ENCODE results near the gene CYP2S1.
"Not testable (repeated sequence)": the region's sequence is repeated elsewhere in the genome, so short reads cannot be mapped to it uniquely, and the experiment has no call there.

CYP2S1 gene, protein sequence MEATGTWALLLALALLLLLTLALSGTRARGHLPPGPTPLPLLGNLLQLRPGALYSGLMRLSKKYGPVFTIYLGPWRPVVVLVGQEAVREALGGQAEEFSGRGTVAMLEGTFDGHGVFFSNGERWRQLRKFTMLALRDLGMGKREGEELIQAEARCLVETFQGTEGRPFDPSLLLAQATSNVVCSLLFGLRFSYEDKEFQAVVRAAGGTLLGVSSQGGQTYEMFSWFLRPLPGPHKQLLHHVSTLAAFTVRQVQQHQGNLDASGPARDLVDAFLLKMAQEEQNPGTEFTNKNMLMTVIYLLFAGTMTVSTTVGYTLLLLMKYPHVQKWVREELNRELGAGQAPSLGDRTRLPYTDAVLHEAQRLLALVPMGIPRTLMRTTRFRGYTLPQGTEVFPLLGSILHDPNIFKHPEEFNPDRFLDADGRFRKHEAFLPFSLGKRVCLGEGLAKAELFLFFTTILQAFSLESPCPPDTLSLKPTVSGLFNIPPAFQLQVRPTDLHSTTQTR

DNA sequence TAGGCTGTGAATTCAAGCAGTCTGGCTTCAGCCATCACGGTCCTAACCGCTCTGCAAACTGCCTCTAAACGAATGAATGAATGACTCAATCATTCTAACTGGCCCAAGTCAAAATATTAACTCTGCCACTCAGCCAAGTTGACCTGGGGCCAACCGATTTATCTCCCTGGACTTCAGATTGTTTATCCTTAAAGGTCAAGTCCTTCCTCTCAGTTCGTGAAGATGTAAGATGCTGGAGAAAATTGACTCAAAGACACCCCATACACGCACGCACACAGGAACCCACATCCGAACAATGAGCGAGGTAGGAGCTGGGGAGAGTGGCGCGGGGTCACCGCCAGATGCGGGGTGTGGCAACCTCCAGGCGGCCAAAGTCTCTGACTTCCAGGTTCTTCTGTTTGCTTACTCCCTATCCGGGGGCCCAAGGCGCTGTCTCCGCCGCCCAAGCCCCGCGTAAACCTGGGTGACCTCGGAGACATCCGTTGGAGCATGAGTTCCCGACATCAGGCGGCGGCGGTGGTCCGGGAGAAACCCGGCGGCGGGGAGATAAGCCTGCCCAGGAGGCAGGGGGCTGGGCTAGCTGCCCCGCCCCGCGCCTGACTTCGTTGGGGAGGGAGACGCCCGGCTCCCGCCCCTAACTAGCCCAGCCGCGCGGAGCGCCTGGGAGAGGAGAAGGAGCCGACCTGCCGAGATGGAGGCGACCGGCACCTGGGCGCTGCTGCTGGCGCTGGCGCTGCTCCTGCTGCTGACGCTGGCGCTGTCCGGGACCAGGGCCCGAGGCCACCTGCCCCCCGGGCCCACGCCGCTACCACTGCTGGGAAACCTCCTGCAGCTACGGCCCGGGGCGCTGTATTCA is at the start of gene CYP2S1:
Gene CYP2S1, plus strand, starts transcription at position 646 of the 856 bp plus-strand sequence. Its CDS starts 46 bp downstream, at position 692.
- no peak for DNase-seq

DNA sequence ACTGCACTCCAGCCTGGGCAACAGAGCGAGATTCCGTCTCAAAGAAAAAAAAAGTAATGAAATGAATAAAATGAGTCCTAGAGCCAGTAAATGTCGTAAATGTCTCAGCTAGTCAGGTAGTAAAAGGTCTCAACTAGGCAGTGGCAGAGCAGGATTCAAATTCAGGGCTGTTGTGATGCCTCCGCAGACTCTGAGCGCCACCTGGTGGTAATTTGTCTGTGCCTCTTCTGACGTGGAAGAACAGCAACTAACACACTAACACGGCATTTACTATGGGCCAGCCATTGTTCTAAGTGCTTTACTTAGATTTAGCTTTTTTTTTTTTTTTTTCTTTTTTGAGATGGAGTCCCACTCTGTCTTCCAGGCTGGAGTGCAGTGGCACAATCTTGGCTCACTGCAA is 48.6 kb upstream of the CYP2S1 start:
- peak; percentile 19 for DNase-seq

DNA sequence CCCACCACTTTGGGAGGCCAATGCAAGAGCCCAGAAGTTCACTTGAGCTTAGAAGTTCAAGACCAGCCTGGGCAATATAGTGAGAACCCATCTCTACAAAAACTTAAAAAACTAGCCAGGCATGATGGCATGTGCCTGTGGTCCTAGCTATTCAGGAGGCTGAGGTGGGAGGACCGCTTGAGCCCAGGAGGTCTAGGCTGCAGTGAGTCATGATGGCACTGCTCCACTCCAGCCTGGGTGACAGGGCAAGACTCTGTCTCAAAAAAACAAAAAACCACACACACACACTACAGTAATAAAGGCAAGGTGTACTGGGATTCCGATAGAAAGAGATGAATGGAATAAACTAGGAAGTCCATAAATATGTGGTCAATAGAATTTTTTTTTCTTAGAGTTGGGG is 43.2 kb upstream of the CYP2S1 start:
- DNase-seq = no peak

DNA sequence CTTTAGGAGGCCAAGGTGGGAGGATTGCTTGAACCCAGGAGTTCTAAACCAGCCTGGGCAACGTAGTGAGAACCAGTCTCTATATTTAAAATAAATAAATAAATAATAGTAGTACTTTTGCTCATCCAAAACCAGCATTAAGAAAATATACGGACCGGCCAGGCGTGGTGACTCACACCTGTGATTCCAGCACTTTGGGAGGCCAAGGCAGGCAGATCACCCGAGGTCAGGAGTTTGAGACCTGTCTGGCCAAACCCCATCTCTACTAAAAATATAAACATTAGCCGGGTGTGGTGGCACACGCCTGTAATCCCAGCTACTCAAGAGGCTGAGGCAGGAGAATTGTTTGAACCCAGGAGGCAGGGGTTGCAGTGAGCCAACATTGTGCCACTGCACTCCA is 42.0 kb upstream of the CYP2S1 start:
- not testable (repeated sequence) for DNase-seq

DNA sequence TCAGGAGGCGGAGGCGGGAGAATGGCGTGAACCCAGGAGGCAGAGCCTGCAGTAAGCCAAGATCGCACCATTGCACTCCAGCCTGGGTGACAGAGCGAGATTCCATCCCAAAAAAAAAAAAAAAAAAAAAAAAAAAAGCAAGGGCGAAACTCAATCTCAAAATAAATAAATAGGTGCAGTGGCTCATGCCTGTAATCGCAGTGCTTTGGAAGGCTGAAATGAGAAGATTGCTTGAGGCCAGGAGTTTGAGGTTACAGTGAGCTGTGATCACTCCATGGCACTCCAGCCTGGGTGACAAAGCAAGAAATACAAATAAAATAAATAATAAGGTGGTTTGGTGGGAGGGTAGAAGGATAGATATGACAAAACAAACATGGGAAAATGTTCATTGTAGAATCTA is 39.0 kb upstream of the CYP2S1 start:
- DNase-seq = no peak

DNA sequence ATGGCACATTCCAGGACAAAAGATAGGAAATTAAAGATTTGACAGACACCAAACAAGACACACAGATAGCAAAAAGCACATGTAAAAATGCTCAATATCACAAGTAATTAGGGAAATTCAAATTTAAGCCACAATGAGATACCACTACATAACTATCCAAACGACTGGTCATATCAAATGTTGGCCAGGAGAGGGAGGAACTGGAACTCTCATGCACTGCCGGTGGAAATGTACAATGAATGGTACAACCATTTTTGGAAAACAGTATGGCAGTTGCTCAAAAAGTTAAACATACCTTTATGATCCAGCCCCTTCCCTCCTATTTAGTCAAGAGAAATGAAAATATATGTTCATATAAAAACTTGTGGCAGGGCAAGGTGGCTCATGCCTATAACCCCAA is 36.8 kb upstream of the CYP2S1 start:
- no peak for DNase-seq

DNA sequence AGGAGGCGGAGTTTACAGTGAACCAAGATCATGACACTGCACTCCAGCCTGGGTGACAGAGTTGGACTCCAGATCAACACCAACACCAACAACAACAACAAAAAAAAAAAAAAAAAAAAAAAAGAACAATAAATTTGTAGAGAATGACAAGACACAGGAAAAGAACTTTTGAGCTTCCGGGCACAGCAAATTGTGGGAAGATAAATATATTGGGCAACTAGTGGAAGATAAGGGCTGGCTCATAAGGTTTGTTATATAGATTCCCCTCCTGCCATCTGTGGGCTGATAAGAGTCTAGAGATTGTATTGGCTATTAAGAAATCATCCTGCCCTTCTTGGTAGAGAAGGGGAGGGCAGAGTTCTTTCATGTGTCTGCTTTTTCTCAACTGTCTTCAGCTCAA is 33.1 kb upstream of the CYP2S1 start:
- DNase-seq = no peak

DNA sequence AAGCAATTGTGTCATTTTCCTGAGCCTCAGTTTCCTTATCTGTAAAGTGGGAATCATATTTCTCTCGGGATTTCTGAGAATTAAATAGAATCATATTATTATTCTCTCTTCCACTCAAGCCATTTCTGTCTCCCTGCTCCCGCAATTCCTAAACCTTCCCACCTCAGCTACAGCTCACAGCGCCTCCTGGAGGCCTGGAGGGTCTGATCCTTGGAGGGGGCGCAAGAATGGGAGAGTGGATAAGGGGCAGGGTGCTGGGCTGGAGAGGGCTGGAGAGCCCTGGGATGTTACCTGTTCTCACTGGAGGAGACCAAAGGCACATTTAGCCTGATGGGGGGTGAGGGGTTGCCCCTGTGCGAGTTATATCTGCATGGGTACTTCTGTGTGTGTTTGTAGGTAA is 31.1 kb upstream of the CYP2S1 start:
- no peak for DNase-seq

DNA sequence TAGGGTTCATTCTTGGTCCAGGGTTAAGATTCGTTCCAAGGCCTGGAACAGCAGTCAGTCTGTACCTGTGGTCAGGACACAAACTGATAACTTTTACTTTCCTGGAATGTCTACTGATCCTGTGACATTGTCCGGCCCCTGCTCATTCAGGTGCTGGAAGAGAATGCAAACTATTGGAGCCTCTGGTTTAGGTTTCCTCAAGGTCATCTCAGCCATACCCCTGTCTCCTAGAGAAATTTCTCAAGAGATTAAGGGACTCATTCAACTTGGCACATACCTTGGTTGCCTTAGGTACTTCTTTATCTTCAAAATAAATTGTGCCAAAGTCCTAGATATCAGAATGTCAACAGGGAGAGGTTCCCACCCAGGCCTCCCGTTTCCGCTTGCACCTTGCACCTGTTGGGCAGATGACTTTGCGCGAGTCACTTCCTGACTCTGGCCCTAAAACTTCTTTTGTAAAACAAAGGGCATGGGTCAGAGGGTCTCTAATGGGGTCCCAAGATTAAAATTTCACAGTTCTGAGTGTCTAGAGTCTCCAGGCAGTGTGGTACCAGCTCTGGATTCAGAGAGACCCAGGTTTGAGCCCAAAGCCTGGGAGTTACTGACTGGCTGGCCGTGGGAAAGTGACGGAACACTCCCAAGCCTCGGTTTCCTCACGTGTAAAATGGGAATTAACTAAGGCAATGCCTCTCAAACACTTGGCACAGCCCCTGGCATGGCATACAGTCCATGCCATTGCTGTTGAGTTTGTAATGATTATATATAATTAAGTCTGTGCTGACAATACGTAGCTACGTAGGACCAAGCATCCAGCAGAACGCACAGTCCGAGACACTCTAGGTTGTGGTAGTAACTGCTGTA is 25.8 kb upstream of the CYP2S1 start:
- no peak for DNase-seq

DNA sequence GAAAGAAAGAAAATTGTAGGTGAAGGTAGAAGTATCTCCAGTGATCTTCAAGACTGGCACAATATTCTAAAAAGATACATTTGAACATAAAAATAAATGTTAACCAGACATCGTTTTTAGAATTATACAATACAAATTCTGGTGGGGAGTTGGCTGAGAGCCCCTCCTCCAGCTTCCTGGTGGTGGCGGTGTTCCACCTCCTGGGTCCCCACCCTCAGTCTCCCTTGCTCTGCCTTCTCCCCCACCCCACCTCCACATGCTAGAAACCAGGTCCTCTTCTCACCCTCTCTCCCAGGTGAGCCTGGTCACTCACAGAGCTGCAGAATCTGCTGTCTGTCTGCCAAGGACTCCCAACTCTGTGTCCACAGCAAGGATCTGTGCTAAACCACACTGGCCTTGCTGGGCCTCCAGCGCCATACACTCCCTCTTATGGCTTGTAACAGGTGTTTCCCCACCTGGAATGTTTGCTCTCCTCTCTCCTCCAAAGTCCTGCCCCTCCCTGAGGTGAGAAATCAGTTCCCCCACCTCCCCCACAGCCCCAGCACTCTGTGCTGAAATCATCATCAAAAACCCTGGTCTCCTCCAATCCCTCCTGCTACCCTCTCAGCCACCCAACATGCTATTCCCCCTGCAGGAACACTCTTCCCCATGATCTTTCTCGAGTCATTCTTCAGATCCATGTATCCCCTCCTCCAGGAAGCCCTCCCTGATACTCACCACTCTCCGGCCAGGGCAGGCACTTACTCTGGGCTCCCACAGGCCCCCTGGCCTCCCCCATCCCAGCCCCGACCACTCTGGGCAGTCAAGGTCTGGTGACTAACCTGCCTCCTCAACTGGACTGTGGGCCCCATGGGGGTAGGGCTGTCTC is 20.5 kb upstream of the CYP2S1 start:
- no peak for DNase-seq

DNA sequence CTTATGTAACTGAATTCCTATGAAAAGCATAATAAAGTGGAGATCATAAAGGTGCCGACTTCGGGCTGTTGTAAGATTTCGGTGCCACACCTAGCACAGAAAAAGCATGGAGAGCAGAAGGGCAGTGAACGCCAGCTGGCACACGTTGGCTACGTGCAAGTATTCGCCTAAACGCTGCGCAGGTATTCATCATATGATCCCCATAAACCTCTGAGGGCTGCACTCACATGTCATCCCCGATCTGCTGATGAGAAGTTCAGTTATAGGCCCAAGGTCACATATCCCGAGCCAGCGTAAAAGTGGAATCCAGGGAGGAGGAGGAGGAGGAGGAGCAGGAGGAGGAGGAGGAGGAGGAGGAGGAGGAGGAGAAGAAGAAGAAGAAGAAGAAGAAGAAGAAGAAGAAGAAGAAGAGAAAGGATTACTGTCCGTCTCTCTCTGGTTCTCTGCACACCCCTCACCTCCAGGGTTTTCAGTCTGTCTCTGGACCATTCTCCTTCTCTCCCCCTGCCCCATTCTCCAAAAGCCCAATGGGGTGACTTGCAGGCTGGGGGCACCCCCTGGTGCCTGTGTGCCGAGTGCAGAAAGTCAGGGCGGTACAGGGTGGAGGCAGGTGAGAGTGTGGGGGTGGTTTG is 18.6 kb upstream of the CYP2S1 start:
- no peak for DNase-seq

DNA sequence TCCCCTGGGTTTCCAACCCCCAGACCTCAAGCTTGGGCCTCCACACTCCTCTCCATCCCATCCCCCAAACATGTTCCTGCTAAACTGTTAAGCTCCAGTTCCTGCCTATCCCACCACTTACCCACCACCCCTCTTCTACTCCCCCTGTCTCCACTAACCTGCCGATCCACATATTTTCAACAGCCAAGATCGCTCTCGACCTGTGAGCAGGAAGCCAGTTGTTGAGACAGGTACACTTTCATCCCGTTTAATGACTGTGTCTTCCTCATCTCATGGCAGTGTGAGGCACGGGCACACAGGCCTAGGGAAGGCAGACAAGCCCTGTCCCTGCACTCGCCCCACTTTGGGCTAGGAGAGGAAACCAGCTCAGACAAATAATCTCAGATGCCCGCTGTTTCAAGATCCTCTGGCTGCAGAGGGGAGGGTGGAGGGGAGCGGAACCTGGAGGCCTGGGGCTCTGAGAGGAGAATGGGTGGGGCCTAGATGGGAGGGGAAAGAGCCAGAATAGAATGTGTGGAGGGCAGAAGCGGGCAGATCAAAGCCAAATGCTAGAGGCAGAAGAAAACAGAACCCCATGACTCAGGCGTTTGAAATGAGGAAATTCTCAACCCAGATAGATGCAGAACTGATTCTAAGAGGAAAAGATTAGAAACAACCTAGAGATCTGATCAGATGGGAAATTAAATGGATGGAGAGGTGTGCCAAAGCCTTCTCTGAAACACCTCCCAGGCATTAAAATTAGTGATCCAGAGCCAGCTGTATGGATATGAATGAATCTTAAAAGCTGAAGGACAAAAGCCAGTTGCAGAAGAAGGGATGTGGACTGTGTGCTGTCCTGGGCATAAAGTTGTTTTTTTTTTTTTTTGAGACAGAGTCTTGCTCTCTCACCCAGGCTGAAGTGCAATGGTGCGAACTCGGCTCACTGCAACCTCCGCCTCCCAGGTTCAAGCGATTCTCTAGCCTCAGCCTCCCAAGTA is 16.9 kb upstream of the CYP2S1 start:
- DNase-seq = no peak

DNA sequence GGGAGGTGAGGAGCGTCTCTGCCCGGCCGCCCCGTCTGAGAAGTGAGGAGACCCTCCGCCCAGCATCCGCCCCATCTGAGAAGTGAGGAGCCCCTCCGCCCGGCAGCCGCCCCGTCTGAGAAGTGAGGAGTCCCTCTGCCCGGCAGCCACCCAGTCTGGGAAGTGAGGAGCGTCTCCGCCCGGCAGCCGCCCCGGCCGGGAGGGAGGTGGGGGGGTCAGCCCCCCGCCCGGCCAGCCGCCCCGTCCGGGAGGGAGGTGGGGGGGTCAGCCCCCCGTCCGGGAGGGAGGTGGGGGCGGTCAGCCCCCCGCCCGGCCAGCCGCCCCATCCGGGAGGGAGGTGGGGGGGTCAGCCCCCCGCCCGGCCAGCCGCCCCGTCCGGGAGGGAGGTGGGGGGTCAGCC is 12.8 kb upstream of the CYP2S1 start:
- not testable (repeated sequence) for DNase-seq

DNA sequence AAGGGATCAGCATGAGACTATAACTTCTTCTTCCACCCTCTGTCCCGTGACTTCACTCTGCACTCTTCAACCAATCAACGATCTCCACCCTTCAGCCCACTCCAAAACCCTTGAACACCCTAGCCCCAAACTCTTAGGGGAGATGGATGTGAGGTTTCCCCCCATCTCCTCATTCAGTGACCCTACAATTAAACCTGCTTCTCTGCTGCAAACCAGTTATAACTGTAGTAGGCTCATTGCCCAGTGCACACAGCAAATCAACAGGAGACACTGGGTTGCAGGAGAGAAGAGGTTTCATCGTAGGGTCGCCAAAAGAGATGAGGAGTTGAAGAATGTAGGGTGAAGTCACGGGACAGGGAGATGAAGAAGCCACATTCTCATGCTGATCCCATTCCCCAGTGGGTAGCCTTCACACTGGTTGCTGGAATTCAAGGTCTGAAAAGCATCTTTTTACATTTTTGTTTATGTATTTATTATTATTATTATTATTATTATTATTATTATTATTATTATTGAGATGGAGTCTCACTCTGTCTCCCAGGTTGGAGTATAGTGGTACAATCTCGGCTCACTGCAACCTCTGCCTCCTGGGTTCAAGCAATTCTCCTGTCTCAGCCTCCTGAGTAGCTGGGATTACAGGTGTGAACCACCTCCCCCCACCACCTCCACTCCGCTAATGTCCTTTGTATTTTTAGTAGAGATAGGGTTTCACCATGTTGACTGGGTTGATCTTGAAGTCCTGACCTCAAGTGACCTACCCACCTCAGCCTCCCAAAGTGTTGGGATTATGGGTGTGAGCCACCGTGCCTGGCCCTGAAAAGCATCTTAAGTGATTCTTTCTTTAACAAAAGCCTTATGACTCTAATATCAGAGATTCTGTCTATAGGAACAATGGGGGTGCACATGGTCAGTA is 5.8 kb upstream of the CYP2S1 start:
- no peak for DNase-seq

DNA sequence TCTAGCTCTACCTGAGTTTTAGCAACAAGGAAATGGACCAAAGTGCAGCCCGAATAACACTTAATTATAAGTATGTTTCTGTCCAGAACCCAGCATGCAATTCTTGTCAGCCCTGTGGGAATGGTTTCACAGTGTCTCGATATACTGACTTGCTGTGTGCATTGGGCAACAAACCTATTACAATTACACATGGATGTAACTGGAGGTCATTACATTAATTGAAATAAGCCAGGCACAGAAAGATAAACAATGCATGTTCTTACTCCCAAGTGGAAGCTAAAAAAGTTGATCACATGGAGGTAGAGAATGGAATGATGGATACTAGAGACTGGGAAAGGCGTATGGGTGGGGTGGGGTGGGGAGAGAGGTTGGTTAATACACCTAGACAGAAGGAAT is 5.1 kb upstream of the CYP2S1 start:
- DNase-seq = no peak

DNA sequence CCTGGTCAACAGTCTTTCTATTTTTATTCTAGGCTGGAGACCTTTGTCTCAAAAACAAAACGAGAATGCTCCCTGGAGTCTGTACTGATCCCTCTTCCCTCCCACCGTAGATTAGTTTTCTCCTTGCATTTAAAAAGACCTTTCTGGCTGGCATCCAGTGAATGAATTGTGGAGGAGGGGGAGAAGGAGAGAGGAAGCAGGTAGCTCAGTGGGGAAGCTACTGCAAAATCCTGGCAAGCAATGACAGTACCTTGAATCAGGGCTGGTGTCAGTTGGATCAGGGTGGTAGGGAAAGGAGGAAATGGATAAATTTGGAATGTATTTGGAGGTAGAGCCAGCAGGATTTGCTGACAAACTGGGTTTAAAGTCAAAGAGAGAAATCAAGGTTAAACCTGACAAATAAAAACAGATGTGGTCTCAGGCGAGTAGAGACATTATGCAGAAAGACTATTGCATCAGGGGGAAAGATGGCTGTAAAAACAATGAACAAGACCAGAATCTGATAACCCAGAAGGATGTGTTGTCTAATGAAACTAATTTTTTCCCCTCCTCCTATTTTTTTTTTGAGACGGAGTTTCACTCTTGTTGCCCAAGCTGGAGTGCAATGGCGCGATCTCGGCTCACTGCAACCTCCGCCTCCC is 3.5 kb upstream of the CYP2S1 start:
- DNase-seq = no peak

DNA sequence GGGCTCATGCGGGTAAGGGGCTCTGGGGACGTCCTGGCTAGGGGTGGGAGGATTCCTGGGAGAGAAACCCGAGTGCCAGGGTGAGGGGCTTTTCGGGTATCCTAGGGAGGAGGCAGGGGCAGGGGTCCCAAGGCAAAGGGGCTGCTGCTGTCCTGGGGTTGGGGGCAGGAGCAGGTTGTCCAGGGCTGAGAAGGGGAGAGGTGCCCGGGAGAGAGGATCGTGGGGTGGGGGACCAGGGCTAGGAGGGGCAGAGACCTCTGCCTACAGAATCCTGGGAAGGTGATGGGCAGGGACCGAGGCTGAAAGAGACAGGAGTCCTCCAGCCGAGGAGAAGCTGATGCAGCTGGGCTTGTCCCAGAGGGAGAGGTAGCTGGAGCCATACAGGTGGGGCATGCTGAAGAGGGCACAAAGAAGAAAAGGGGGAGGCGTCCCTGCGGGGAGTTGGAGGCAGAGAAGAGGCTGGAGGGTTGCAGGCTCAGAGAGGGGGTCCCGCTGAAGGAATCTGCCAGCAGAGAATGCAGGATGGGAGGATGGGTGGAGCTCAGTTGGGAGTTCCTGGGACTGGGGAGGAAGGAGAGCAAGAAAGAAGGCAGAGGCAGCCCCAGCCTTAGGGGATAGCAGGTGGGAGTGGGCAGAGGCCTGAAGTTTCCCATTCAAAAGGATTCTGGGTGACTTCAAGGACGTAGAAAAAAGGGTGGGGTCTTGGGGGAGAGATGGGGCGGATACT is 574 bp downstream of the CYP2S1 start:
- no peak for DNase-seq

DNA sequence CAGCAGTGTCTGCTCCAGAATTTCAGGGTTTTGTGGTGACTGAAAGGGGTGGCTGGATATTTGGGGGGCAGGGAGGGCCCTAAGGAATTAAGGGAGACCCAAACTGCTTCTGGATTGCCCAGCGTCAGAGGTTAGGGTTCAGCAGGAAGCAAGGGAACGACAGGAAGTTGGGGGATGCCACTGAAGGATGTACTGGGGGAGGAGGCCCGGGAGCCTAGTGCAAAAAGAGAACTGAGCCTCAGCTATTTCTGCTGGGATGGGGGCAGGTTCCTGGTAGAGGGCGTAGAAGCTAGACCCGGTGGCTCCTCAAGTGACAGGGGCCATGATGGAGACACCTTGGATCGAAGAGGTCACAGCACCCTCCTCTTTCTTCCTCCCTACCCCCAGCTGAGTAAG is 1.1 kb downstream of the CYP2S1 start:
- no peak for DNase-seq

Data from NCI-H1694 treated with DMSO at 0.1 percent for 48 hours (cell line).